ENCODE results near the gene PANK4.

Gene PANK4

GRCh38 chr1:2508751-2509150 lies 17.6 kb downstream of the PANK4 start:
- DNase-seq = no peak

GRCh38 chr1:2508180-2508579 lies 18.2 kb downstream of the PANK4 start:
- DNase-seq = no peak

- no peak for DNase-seq
Observed at GRCh38 chr1:2507744-2508155, 18.6 kb downstream of the PANK4 start.

- no peak for DNase-seq
Observed at GRCh38 chr1:2506901-2507565, 19.4 kb downstream of the PANK4 start.

GRCh38 chr1:2506007-2506860 lies 20.2 kb downstream of the PANK4 start:
- no peak for DNase-seq

GRCh38 chr1:2505461-2505994 lies 20.9 kb downstream of the PANK4 start:
- DNase-seq = no peak

GRCh38 chr1:2504949-2505272 lies 21.5 kb downstream of the PANK4 start:
- no peak for DNase-seq

GRCh38 chr1:2504225-2504948 lies 22.0 kb downstream of the PANK4 start:
- DNase-seq = no peak

- no peak for DNase-seq
Observed at GRCh38 chr1:2503554-2504224, 22.7 kb downstream of the PANK4 start.

- DNase-seq = no peak
Observed at GRCh38 chr1:2502661-2503553, 23.5 kb downstream of the PANK4 start.

- no peak for DNase-seq
Observed at GRCh38 chr1:2502210-2502609, 24.2 kb downstream of the PANK4 start.

- no peak for DNase-seq
Observed at GRCh38 chr1:2501820-2502119, 24.6 kb downstream of the PANK4 start.

GRCh38 chr1:2501041-2501819 lies 25.2 kb downstream of the PANK4 start:
- no peak for DNase-seq

GRCh38 chr1:2499986-2500596 lies 26.3 kb downstream of the PANK4 start:
- no peak for DNase-seq

- no peak for DNase-seq
Observed at GRCh38 chr1:2499260-2499659, 27.1 kb downstream of the PANK4 start.

GRCh38 chr1:2498648-2499047 lies 27.7 kb downstream of the PANK4 start:
- DNase-seq = no peak

GRCh38 chr1:2497891-2498290 lies 28.5 kb downstream of the PANK4 start:
- DNase-seq = no peak

- DNase-seq = no peak
Observed at GRCh38 chr1:2496746-2497145, 29.6 kb downstream of the PANK4 start.

GRCh38 chr1:2496087-2496622 lies 30.2 kb downstream of the PANK4 start:
- DNase-seq = no peak

GRCh38 chr1:2495546-2495945 lies 30.9 kb downstream of the PANK4 start:
- no peak for DNase-seq

GRCh38 chr1:2495026-2495425 lies 31.4 kb downstream of the PANK4 start:
- DNase-seq = no peak

All from hematopoietic multipotent progenitor cell treated with erythropoietin and hydrocortisone succinate and interleukin-3 and kit ligand, for 8 days (in vitro differentiated cells).